Measurements from ENCODE around the gene BTBD2.
A peak's percentile ranks its signal among the peaks of the same experiment; 100 is the strongest.

Gene BTBD2

GRCh38 chr19:2027361-2027760 is 11.8 kb upstream of the BTBD2 start:
- H3K4me3 ChIP-seq (ENCODE audit: low read length) = no peak overlapping the region
- H3K36me3 ChIP-seq (ENCODE audit: control insufficient read depth, insufficient read depth, low read length) = no peaks in the 10 kb centered on the region
- H3K9me3 ChIP-seq (ENCODE audit: control insufficient read depth, insufficient read depth, low read length) = peaks cover 2% of the 10 kb centered on the region; the same call in 1 of the 2 replicates
- no peaks in the 10 kb centered on the region for H3K27me3 ChIP-seq (ENCODE audit: control insufficient read depth, insufficient read depth, low read length)
- H3K4me1 ChIP-seq (ENCODE audit: control insufficient read depth, insufficient read depth, low read length) = peaks cover 5% of the 10 kb centered on the region; the same call in 1 of the 2 replicates
- no CpG with 5 or more reads among the region's 9 CpGs for WGBS (ENCODE audit: insufficient coverage, insufficient read length)
- no peak for DNase-seq (ENCODE audit: low read depth, low spot score)
- H3K27ac ChIP-seq (ENCODE audit: low read length) = no peak overlapping the region

- peaks cover 2% of the 10 kb centered on the region; the same call in 1 of the 2 replicates for H3K9me3 ChIP-seq (ENCODE audit: control insufficient read depth, insufficient read depth, low read length)
- H3K36me3 ChIP-seq (ENCODE audit: control insufficient read depth, insufficient read depth, low read length) = no peaks in the 10 kb centered on the region
- no peak for DNase-seq (ENCODE audit: low read depth, low spot score)
- WGBS (ENCODE audit: insufficient coverage, insufficient read length) = no CpG with 5 or more reads among the region's 10 CpGs
- H3K4me3 ChIP-seq (ENCODE audit: low read length) = no peak overlapping the region
- H3K27ac ChIP-seq (ENCODE audit: low read length) = no peak overlapping the region
- H3K27me3 ChIP-seq (ENCODE audit: control insufficient read depth, insufficient read depth, low read length) = no peaks in the 10 kb centered on the region
- H3K4me1 ChIP-seq (ENCODE audit: control insufficient read depth, insufficient read depth, low read length) = peaks cover 5% of the 10 kb centered on the region; the same call in 1 of the 2 replicates
Measured at GRCh38 chr19:2026770-2027169, 11.3 kb upstream of the BTBD2 start.

- WGBS (ENCODE audit: insufficient coverage, insufficient read length) = no CpG with 5 or more reads among the region's 2 CpGs
- Histone ChIP-seq H3K4me3 (ENCODE audit: low read length) (no peak overlapping the region), H3K4me1 (ENCODE audit: control insufficient read depth, insufficient read depth, low read length) (no peaks in the 10 kb centered on the region), H3K27me3 (ENCODE audit: control insufficient read depth, insufficient read depth, low read length) (no peaks in the 10 kb centered on the region), H3K27ac (ENCODE audit: low read length) (no peak overlapping the region), H3K36me3 (ENCODE audit: control insufficient read depth, insufficient read depth, low read length) (no peaks in the 10 kb centered on the region), H3K9me3 (ENCODE audit: control insufficient read depth, insufficient read depth, low read length) (peaks cover 2% of the 10 kb centered on the region; the same call in 1 of the 2 replicates)
- DNase-seq (ENCODE audit: low read depth, low spot score) = no peak
Measured at GRCh38 chr19:2022289-2022688, 6.8 kb upstream of the BTBD2 start.

GRCh38 chr19:2021453-2022140 is 6.1 kb upstream of the BTBD2 start:
- DNase-seq (ENCODE audit: low read depth, low spot score) = no peak
- Histone ChIP-seq H3K36me3 (ENCODE audit: control insufficient read depth, insufficient read depth, low read length) (no peaks in the 10 kb centered on the region), H3K4me1 (ENCODE audit: control insufficient read depth, insufficient read depth, low read length) (no peaks in the 10 kb centered on the region), H3K27ac (ENCODE audit: low read length) (no peak overlapping the region), H3K27me3 (ENCODE audit: control insufficient read depth, insufficient read depth, low read length) (no peaks in the 10 kb centered on the region), H3K9me3 (ENCODE audit: control insufficient read depth, insufficient read depth, low read length) (peaks cover 2% of the 10 kb centered on the region; the same call in 1 of the 2 replicates), H3K4me3 (ENCODE audit: low read length) (no peak overlapping the region)
- WGBS (ENCODE audit: insufficient coverage, insufficient read length) = no CpG with 5 or more reads among the region's 4 CpGs

- no peaks in the 10 kb centered on the region for H3K36me3 ChIP-seq (ENCODE audit: control insufficient read depth, insufficient read depth, low read length)
- WGBS (ENCODE audit: insufficient coverage, insufficient read length) = no CpG with 5 or more reads among the region's 13 CpGs
- no peak for DNase-seq (ENCODE audit: low read depth, low spot score)
- H3K4me1 ChIP-seq (ENCODE audit: control insufficient read depth, insufficient read depth, low read length) = peaks cover 3% of the 10 kb centered on the region; the same call in 1 of the 2 replicates
- H3K27me3 ChIP-seq (ENCODE audit: control insufficient read depth, insufficient read depth, low read length) = no peaks in the 10 kb centered on the region
- H3K9me3 ChIP-seq (ENCODE audit: control insufficient read depth, insufficient read depth, low read length) = no peaks in the 10 kb centered on the region
- no peak overlapping the region for H3K4me3 ChIP-seq (ENCODE audit: low read length)
- H3K27ac ChIP-seq (ENCODE audit: low read length) = no peak overlapping the region
Measured at GRCh38 chr19:2018752-2019151, 3.2 kb upstream of the BTBD2 start.

- no peak overlapping the region for H3K27ac ChIP-seq (ENCODE audit: low read length)
- no peaks in the 10 kb centered on the region for H3K9me3 ChIP-seq (ENCODE audit: control insufficient read depth, insufficient read depth, low read length)
- H3K27me3 ChIP-seq (ENCODE audit: control insufficient read depth, insufficient read depth, low read length) = no peaks in the 10 kb centered on the region
- H3K36me3 ChIP-seq (ENCODE audit: control insufficient read depth, insufficient read depth, low read length) = no peaks in the 10 kb centered on the region
- no peak for DNase-seq (ENCODE audit: low read depth, low spot score)
- WGBS (ENCODE audit: insufficient coverage, insufficient read length) = no CpG with 5 or more reads among the region's 23 CpGs
- no peak overlapping the region; the same call in 1 of the 2 replicates for H3K4me3 ChIP-seq (ENCODE audit: low read length)
- peaks cover 6% of the 10 kb centered on the region; the same call in 1 of the 2 replicates for H3K4me1 ChIP-seq (ENCODE audit: control insufficient read depth, insufficient read depth, low read length)
Measured at GRCh38 chr19:2016041-2016807, 710 bp upstream of the BTBD2 start.

- H3K4me3 ChIP-seq (ENCODE audit: low read length) = peak overlapping the region; percentile 98
- H3K9me3 ChIP-seq (ENCODE audit: control insufficient read depth, insufficient read depth, low read length) = no peaks in the 10 kb centered on the region
- no peak for DNase-seq (ENCODE audit: low read depth, low spot score)
- WGBS (ENCODE audit: insufficient coverage, insufficient read length) = no CpG with 5 or more reads among the region's 74 CpGs
- no peak overlapping the region for H3K27ac ChIP-seq (ENCODE audit: low read length)
- 0 out of 2 replicates have a peak, but pooled peaks cover 2% of the 10 kb centered on the region for H3K36me3 ChIP-seq (ENCODE audit: control insufficient read depth, insufficient read depth, low read length)
- H3K4me1 ChIP-seq (ENCODE audit: control insufficient read depth, insufficient read depth, low read length) = peaks cover 6% of the 10 kb centered on the region; the same call in 1 of the 2 replicates
- H3K27me3 ChIP-seq (ENCODE audit: control insufficient read depth, insufficient read depth, low read length) = no peaks in the 10 kb centered on the region
Measured at GRCh38 chr19:2014731-2015607, 545 bp downstream of the BTBD2 start.

GRCh38 chr19:2014131-2014571 is 1.4 kb downstream of the BTBD2 start:
- no peaks in the 10 kb centered on the region for H3K27me3 ChIP-seq (ENCODE audit: control insufficient read depth, insufficient read depth, low read length)
- no peak overlapping the region for H3K4me3 ChIP-seq (ENCODE audit: low read length)
- no peaks in the 10 kb centered on the region for H3K9me3 ChIP-seq (ENCODE audit: control insufficient read depth, insufficient read depth, low read length)
- no peak for DNase-seq (ENCODE audit: low read depth, low spot score)
- no CpG with 5 or more reads among the region's 5 CpGs for WGBS (ENCODE audit: insufficient coverage, insufficient read length)
- H3K4me1 ChIP-seq (ENCODE audit: control insufficient read depth, insufficient read depth, low read length) = peaks cover 6% of the 10 kb centered on the region; the same call in 1 of the 2 replicates
- no peak overlapping the region for H3K27ac ChIP-seq (ENCODE audit: low read length)
- 0 out of 2 replicates have a peak, but pooled peaks cover 2% of the 10 kb centered on the region for H3K36me3 ChIP-seq (ENCODE audit: control insufficient read depth, insufficient read depth, low read length)

- no peak for DNase-seq (ENCODE audit: low read depth, low spot score)
- H3K9me3 ChIP-seq (ENCODE audit: control insufficient read depth, insufficient read depth, low read length) = no peaks in the 10 kb centered on the region
- no peaks in the 10 kb centered on the region for H3K27me3 ChIP-seq (ENCODE audit: control insufficient read depth, insufficient read depth, low read length)
- H3K36me3 ChIP-seq (ENCODE audit: control insufficient read depth, insufficient read depth, low read length) = 0 out of 2 replicates have a peak, but pooled peaks cover 2% of the 10 kb centered on the region
- peaks cover 6% of the 10 kb centered on the region; the same call in 1 of the 2 replicates for H3K4me1 ChIP-seq (ENCODE audit: control insufficient read depth, insufficient read depth, low read length)
- H3K4me3 ChIP-seq (ENCODE audit: low read length) = no peak overlapping the region
- no peak overlapping the region for H3K27ac ChIP-seq (ENCODE audit: low read length)
- WGBS (ENCODE audit: insufficient coverage, insufficient read length) = no CpG with 5 or more reads among the region's 6 CpGs
Measured at GRCh38 chr19:2013683-2013961, 1.9 kb downstream of the BTBD2 start.

Measured in iPS DF 6.9 (cell line).